ENCODE measurements around the gene PLXNA2.

DNA sequence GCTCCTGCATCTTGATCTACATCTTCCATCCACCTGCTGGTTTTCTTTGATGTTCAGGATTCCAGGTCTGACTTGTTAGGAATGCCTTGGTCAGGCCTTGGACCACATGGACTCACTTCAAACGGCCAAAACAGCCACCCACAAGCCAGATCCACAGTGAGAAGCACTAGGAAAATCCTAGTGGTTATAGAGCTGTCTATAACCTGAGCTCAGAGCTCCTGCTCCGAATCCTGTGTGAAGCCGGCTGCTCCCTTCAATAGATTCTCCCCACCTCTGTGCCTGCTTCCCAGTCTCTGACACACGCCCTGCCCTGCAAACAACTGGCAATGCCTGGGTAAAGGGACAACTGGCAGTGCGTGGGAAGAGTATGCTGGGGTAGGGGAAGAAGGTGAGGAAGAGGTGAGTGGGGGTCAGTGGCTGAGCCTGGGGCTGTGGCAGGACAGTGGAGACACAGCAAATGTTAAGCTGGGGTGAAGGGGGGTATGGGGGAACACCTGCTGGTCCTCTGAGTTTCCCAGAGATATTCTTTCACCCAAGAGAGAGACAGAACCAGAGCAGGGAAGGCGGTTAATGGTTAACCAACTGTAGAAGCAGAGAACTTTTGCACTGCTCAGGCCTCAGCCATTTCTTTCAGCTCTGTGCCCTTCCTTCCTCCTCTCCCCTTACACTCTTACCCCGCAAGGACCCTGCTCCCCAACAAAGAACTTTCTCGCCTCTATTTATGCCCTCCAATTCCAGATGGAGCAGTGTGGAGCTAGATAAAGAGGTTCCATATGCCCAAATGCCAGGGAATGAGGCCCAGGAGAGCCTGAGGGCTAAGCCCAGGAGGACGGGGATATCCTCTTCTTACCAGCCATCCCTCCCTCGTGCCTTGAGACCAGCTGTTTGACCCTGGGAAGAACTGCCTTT is 4.5 kb downstream of the PLXNA2 start:
- TF ChIP-seq, protein P1, sequence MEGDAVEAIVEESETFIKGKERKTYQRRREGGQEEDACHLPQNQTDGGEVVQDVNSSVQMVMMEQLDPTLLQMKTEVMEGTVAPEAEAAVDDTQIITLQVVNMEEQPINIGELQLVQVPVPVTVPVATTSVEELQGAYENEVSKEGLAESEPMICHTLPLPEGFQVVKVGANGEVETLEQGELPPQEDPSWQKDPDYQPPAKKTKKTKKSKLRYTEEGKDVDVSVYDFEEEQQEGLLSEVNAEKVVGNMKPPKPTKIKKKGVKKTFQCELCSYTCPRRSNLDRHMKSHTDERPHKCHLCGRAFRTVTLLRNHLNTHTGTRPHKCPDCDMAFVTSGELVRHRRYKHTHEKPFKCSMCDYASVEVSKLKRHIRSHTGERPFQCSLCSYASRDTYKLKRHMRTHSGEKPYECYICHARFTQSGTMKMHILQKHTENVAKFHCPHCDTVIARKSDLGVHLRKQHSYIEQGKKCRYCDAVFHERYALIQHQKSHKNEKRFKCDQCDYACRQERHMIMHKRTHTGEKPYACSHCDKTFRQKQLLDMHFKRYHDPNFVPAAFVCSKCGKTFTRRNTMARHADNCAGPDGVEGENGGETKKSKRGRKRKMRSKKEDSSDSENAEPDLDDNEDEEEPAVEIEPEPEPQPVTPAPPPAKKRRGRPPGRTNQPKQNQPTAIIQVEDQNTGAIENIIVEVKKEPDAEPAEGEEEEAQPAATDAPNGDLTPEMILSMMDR (IDR thresholded peaks at IDR 0.05) = no peak
- TF ChIP-seq EZH2 (IDR thresholded peaks at IDR 0.05; ENCODE audit: borderline replicate concordance, insufficient read depth, low read depth, low read length, poor library complexity, severe bottlenecking) = no peak
